Measurements from ENCODE around the gene NCOA1.
A peak's percentile ranks its signal among the peaks of the same experiment; 100 is the strongest.
"Not testable (repeated sequence)": the region's sequence is repeated elsewhere in the genome, so short reads cannot be mapped to it uniquely, and the experiment has no call there.

NCOA1 gene

GRCh38 chr2:24541621-24542020 is 50.6 kb downstream of the NCOA1 start:
- no peak for DNase-seq

GRCh38 chr2:24542269-24542872 is 51.3 kb downstream of the NCOA1 start:
- DNase-seq = no peak

DNA sequence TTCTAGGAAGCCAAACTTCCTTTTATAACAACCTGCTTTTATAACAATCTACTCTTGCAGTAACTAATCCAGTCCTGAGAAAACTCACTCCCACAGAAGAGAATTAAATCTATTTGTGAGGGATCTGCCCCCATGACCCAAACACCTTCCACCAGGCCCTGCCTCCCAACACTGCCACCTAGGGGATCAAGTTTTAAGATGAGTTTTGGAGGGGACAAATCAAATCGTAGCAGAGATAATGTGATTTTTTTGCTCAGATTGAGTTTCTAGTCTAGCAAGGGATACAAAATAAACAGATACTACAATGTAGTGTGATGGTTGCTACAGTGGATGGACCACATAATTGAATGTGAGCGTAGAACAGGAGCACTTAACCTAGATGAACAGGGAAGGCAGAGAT is 52.2 kb downstream of the NCOA1 start:
- DNase-seq = no peak

GRCh38 chr2:24544456-24545115 is 53.5 kb downstream of the NCOA1 start:
- DNase-seq = no peak

DNA sequence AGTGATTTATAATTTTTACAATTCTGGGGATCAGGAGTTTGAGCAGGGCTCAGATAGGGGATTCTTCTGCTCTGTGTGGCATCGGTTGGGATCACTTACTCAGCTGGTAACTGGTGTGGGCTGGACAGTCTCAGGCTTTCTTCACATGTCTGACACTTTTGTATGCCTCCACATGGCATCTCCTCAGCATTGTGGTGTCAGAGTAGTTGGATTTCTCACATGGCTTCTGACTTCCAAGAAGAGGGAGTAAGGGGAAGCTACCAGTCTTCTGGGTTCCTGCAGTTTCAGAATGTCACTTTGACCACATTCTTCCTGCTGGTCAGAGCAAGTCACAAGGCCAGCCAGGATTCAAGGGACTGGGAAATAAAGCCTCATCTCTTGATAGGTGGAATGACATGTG is 55.6 kb downstream of the NCOA1 start:
- DNase-seq = no peak

DNA sequence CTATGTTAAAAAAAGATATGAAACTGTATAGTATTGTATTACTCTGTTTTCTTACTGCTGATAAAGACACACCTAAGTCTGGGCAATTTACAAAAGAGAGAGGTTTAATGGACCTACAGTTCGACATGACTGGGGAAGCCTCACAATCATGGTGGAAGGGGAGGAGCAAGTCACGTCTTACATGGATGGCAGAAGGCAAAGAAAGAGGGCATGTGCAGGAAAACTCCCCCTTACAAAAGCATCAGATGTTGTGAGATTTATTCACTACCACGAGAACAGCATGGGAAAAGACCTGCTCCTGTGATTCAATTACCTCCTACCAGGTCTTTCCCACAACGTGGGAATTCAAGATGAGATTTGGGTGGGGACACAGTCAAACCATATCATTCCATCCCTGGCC is 57.0 kb downstream of the NCOA1 start:
- no peak for DNase-seq

DNA sequence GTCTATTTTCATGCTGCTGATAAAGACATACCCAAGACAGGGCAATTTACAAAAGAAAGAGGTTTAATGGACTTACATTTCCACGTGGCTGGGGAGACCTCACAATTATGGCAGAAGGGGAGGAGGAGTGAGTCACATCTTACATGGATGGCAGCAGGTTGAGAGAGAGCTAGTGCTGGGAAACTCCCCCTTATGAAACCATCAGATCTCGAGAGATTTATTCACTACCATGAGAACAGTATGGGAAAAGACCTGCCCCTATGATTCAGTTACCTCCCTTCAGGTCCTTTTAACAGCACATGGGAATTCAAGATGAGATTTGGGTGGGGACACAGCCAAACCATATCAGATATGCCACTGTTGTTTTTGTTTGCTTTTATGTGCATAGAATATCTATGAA is 59.2 kb downstream of the NCOA1 start:
- DNase-seq = not testable (repeated sequence)

GRCh38 chr2:24551016-24551415 is 60.0 kb downstream of the NCOA1 start:
- DNase-seq = no peak

DNA sequence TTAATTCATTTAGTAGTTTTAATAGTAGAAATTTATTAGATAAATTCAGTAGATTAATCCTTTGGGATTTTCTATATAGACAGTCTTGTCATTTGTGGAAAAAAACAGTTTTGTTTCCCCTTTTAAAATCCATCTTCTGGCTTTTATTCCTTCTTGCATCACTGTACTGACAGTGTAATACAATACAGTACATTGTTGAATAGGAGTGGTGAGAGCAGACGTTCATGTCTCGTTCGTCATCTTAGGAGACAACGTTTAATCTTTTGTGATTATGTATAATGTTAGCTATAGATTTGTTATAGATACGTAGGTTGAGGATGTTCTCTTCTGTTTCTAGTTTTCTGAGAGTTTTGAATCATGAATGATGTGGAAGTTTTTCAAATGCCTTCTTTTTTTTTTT is 61.8 kb downstream of the NCOA1 start:
- DNase-seq = no peak

GRCh38 chr2:24558781-24559472 is 67.9 kb downstream of the NCOA1 start:
- no peak for DNase-seq

DNA sequence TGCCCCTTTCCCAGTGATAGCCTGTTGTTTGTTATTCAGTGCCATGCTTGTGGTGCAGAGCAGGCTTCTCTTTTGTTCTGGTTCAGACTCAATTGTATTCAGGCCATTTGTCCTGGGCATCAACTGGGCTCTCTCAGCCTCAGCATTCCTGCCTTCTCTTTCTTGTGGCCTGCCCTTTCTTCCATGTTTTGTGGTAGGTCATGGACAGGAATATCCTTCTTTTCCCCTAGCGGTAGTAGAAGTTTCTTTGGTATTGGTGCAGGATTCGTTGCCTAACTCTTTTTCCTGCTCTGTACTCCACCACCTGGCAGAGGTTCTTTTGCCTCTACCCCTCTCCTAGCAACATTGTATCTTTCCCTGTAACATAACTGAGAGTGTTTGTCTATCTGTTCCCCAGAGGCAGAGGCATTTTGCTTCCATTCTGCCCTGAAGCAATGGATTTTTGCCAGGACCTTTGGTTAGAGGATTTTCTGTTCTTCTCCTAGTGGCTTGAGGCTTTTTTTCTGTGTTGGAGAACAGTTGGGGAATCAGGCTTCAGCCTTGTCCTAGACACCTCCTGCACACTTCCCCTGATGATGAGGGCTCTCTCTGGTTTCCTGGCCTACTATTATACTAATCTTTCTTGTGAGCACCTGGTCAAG is 68.5 kb downstream of the NCOA1 start:
- no peak for DNase-seq

DNA sequence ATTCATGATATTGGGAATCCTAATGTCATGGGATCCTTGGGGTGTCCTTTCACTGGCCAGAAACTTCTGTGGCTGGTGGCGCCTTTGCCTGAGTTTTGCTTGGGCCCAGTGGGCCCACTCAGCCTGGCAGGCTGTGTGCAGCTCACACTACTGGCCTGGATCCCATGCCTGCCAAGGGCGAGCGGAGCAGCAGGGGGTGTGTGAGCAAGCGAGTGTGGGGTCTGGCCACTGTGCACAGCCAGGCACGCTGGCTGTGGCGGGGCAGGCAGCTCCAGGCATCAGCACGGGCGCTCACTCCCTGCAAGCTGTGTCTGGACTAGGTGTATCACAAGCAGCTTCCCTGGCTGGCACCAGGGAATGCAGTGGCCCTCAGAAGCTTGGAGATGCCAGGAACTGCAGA is 74.5 kb downstream of the NCOA1 start:
- no peak for DNase-seq

GRCh38 chr2:24566209-24566608 is 75.2 kb downstream of the NCOA1 start:
- no peak for DNase-seq

DNA sequence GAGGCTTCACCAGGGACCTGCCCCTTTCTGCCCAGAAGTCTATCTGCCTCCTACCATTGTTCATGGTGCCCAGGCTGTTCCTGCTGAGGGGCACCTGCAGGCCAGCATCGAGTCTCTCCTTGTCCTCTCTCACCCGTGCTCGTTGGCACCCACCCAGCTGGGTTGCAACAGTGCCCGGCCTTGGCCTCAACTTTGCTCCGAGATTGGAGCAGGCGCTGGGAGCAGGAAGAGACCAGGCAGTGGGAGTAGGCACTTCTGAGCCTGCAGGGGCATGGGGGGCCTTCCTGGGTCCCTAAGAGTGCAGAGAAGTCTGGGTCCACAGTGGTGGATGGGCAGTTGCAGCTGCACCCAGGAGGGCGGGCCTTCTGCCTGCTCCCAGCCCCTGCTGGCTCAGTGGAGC is 75.6 kb downstream of the NCOA1 start:
- DNase-seq = no peak

GRCh38 chr2:24568551-24568950 is 77.5 kb downstream of the NCOA1 start:
- DNase-seq = no peak

- not testable (repeated sequence) for DNase-seq
Measured at GRCh38 chr2:24569565-24569964, 78.5 kb downstream of the NCOA1 start.

DNA sequence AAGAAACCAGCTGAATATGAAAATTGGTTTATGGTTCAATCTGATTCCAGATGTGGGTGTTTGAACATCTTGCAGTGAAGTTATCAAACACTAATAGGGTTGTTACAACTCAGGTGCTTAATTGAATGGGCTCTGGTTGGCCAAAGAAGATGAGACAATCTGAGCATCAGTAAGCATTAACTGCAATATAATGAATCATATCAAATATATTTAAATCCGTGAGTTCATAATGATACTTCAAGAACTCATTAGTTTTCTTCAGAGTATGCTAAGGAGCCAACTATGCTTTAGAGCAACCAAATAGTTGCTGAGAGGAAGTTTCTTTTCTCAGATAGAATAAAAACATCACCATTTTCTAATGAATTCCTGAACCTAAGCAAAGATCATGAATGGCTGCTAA is 79.2 kb downstream of the NCOA1 start:
- no peak for DNase-seq

DNA sequence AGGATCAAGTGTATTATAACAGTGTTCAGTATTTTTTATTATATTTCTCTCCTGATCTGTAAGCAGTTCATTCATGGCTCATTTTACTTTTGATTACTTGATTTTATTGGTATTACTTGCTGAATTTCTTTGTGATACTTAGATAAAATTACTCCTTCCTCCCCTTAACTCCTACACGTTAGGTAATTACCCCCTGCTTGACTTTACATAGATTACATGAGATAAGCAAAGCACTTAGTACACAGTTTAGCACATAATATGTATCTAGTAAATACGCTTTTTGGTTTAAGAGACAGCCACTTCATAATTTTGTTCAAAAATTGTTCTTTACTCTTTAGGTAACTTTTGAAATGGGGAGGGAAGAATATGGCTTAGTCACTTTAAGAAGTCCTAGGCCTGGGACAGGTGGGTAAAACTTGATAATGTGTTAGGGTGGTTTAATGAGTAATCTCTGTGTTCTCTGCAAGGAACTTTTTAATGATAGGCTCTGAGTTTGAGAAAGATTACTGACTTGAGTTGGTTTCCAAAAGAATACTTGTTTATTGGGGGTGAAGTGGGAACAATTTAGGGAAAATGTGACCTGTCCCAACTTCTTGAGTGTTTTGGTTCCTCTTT is 80.9 kb downstream of the NCOA1 start:
- no peak for DNase-seq

GRCh38 chr2:24576146-24576545 is 85.1 kb downstream of the NCOA1 start:
- no peak for DNase-seq

GRCh38 chr2:24576617-24577016 is 85.6 kb downstream of the NCOA1 start:
- DNase-seq = no peak

- peak in 1 of 2 donors; percentile 43 for DNase-seq
Measured at GRCh38 chr2:24577481-24577880, 86.4 kb downstream of the NCOA1 start.

GRCh38 chr2:24579053-24579803 is 88.2 kb downstream of the NCOA1 start:
- DNase-seq = no peak

DNA sequence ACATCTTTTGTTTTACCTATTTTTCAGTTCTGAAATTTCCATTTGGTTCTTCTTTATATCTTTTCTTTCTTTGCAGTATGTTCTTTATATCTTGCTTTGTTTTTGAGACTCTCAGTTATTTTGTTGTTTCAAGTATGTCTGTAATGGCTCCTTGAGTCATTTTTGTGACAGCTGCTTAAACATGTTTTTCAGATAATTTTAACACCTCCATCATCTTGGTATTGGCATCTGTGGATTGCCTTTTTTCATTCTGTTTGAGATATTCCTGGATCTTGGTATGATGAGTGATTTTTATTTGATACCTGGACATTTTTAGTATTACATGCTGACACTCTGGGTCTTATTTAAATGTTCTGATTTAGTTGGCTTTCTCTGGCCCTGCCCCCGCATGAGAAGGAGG is 89.5 kb downstream of the NCOA1 start:
- no peak for DNase-seq

All from bone marrow (tissue), 2 donors.